Fibroblast of gingiva (primary cell): ENCODE measurements around the gene XPOT.

Experiments
- DNase-seq: peaks from one replicate; pipeline ENCODE4 v3.0.0-alpha.2; 2011; ENCODE audit warnings: low read depth

XPOT gene

DNA sequence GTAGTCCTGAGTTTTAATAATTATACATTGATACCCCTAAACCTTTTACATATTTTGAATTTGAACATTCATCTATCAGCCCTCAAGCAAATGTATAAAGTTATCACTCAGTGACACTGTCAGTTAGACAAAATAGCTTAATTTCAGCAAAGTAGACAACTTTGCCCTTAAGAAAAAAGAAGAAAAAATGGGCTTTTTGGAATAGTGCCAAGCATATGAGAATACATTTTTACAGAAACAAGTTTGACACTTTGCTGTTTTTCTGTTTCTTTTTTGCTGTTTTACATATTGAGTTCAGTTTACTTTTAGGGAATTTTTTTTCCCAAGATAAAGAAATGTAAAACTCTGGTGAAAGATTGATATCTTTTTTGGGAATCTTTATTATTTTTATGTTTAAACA, 62.0 kb downstream of the XPOT start:
- no peak for DNase-seq

GRCh38 chr12:64468966-64469365, 64.8 kb downstream of the XPOT start:
- no peak for DNase-seq

- DNase-seq, result no peak
Observed at GRCh38 chr12:64469455-64470142, 65.4 kb downstream of the XPOT start.

DNA sequence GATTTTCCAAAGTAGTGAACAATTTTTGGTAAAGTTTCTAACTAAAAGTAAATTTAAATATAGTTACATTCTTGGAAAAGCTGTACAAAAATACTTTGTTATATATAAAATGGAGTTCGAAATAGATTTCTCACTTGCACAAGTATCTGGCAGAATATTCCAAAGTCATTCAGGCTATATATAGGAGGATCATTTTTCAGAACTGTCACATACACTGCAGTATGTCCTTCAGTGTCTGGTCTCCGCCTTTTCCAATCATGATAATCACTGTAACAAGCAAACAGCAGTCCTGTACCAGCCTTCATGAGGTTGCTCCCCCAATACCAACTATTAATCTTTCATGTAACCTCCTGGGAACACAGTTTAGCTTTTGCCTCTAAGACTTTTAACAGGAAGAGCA, 66.3 kb downstream of the XPOT start:
- DNase-seq, result no peak

GRCh38 chr12:64473176-64473575, 69.0 kb downstream of the XPOT start:
- DNase-seq, result no peak

- DNase-seq, result no peak
Observed at GRCh38 chr12:64475518-64475917, 71.3 kb downstream of the XPOT start.

DNA sequence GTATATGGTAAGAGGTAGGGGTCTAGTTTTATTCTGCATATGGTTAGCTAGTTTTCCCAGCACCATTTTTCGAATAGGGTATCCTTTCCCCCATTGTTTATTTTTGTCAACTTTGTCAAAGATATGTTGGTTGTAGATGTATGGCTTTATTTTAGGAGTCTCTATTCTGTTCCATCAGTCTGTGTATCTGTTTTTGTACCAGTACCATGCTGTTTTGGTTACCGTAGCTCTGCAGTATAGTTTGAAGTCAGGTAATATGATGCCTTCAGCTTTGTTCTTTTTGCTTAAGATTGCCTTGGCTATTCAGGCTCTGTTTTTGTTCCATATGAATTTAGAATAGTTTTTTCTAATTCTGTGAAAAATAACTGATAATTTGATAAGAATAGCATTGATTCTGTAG, 72.7 kb downstream of the XPOT start:
- DNase-seq, result no peak

- DNase-seq, result no peak
Observed at GRCh38 chr12:64478661-64479060, 74.5 kb downstream of the XPOT start.

GRCh38 chr12:64480148-64480547, 76.0 kb downstream of the XPOT start:
- DNase-seq, result peak; percentile 15

GRCh38 chr12:64486657-64487056, 82.5 kb downstream of the XPOT start:
- no peak for DNase-seq

DNA sequence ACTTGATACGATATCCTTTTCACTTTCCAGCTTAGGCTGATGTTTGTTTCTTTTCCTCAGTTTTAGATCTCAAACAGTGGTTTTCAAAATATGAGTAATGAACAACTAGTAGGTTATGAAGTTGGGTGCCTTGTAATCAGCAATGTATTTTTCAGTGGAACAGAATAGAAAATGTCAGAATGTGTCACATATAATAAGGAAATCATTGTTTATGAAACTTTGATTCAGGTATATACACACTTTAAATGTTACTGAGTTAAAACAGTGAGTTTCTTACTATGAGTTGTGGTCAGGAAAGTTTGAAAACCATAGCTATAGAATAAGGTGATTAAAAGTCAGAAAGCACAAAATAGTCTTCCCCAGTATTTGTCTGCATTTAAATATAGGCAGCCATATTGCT, 87.5 kb downstream of the XPOT start:
- no peak for DNase-seq

DNA sequence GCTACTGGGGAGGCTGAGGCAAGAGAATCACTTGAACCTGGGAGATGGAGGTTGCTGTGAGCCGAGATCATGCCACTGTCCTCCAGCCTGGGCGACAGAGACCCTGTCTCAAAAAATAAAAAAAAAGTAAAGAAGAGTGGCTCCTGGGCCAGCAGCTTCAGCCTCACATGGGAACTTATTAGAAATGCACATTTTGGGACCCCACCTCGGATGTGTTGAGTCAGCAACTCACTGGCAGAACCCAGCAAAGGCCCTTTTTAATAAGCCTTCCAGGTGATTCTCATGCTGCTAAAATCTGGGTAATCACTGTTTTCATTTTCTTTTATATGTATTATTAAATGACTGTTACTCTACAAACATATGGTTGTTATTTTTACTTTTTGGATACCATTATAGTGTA, 89.3 kb downstream of the XPOT start:
- no peak for DNase-seq

DNA sequence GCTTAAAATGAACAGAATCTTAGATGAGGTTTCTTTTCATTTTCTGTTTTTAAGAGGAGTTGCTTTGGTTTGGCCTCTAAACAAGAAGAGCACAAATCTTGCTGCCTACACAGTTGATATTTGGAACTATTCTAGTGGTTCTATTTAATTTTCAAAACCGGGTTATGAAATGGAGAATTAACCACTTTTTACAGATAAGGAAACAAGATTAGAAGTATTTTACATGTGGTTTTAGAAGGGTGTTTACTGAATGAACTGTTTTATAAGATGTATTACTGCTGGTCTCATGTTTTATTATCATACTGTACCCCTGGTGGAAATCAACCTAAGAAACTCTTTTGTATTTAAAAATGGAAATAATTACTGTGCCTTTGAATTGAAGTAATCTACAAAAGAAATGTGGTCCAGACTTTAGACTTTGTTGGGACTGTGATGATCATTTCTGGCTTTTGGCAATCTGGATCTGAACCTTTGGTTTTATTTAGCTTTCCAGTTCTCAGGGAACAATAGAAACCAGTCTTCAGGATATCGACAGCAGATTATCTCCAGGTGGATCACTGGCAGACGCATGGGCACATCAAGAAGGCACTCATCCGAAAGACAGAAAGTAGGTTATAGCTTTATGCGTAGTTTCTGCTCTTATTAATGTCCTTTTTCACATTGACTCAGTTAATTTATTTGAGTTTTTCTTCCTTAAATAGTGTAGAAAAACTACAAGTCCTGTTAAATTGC, 91.0 kb downstream of the XPOT start:
- DNase-seq, result no peak

DNA sequence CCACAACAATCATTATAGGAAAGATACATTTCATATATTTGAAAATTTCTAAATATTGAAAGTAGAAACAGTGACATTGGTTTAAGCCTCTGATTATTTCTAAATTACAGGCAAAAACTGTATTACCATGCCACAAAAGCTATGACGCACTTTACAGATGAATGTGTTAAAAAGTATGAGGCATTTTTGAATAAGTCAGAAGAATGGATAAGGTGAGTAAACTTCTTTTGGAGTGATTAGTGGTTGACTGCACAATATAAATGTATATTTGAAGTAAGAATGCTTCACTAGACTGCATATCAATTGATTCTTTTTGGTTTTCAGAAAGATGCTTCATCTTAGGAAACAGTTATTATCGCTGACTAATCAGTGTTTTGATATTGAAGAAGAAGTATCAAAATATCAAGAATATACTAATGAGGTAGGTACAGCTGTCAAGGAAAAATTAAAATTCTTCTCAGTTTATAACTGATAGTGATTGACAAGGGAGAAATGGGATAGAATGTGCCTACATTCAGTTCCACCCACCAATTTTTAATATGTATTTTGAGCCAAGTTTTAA, 92.7 kb downstream of the XPOT start:
- no peak for DNase-seq

DNA sequence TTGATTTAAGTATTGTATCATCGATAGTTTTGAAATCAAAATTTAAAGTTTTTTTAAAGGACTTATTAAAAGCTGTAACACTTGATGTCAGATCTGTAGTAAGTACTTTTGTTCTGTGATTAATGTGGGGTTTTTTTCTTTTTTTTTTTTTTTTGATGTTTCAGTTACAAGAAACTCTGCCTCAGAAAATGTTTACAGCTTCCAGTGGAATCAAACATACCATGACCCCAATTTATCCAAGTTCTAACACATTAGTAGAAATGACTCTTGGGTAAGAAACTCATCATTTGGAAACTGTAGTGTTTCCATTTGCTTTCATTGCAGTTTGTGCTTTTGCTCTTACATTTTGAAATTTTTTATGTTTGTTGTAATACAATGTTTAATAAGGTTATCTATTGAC, 93.3 kb downstream of the XPOT start:
- DNase-seq, result no peak

GRCh38 chr12:64497903-64498302, 93.7 kb downstream of the XPOT start:
- no peak for DNase-seq

DNA sequence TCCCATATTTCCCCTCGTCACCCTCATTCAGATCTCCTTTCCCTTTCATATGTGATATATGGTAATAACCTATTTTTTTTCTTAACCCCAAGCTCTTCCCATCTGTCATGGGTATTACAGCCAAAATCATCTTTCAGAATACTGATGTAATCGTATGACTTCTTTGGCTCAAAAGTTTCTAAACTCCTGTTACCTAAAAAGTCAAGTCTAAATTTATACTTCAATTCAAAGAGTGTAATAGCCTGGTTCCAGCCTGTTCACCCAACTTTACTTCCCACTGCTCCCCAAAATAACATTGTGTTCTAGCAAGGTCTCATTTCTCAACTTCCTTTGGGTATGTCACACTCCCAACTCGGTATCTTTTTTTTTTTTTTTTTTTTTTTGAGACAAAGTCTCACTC, 96.2 kb downstream of the XPOT start:
- no peak for DNase-seq
